SK-N-SH treated with all-trans-retinoic acid at 6 μM for 48 hours (cell line): Measurements from ENCODE around the gene SIM1.
"Not testable (repeated sequence)": the region's sequence is repeated elsewhere in the genome, so short reads cannot be mapped to it uniquely, and the experiment has no call there.

Experiments
- ATAC-seq: fragments of 200-7000 bp; cut with Tn5 transposase; 3 replicates; pipeline ENCODE4 v1.9.1; 2020; ENCODE audit warnings: mild to moderate bottlenecking, moderate library complexity
- ARNTL ChIP-seq: fragments of 450-650 bp; formaldehyde crosslinking; IDR thresholded peaks from 2 replicates; pipeline ENCODE4 v1.5.0; 2020; ENCODE audit warnings: low read depth, mild to moderate bottlenecking, moderate library complexity, borderline replicate concordance
- BACH2 ChIP-seq: fragments of 250-450 bp; sonication (Bioruptor Pico); IDR thresholded peaks from 2 replicates; pipeline ENCODE4 v1.9.0; 2021; ENCODE audit warnings: mild to moderate bottlenecking, borderline replicate concordance
- ESRRG ChIP-seq: fragments of 250-450 bp; sonication (Bioruptor Pico); IDR thresholded peaks from 2 replicates; pipeline ENCODE4 v1.6.1; 2021; ENCODE audit warnings: mild to moderate bottlenecking
- GLIS3 ChIP-seq: fragments of 250-450 bp; sonication (Bioruptor Pico); IDR thresholded peaks from 2 replicates; pipeline ENCODE4 v1.5.0; 2020; ENCODE audit warnings: mild to moderate bottlenecking, moderate library complexity
- ISL1 ChIP-seq: fragments of 250-450 bp; sonication (Bioruptor Pico); IDR thresholded peaks from 2 replicates; pipeline ENCODE4 v2.1.2; 2022; ENCODE audit warnings: mild to moderate bottlenecking, moderate library complexity
- OSR1 ChIP-seq: fragments of 250-450 bp; sonication (Bioruptor Pico); IDR thresholded peaks from 2 replicates; pipeline ENCODE4 v1.8.0; 2022; ENCODE audit warnings: moderate library complexity, mild to moderate bottlenecking, inconsistent platforms
- PATZ1 ChIP-seq: fragments of 250-450 bp; sonication (Bioruptor Pico); IDR thresholded peaks from 2 replicates; pipeline ENCODE4 v1.8.0; 2020; ENCODE audit warnings: mild to moderate bottlenecking, moderate library complexity, borderline replicate concordance
- RARB ChIP-seq: fragments of 250-450 bp; sonication (Bioruptor Pico); IDR thresholded peaks from 2 replicates; pipeline ENCODE4 v1.8.0; 2021; ENCODE audit warnings: mild to moderate bottlenecking, moderate library complexity
- TCF4 ChIP-seq: fragments of 250-450 bp; sonication (Bioruptor Pico); IDR thresholded peaks from 2 replicates; pipeline ENCODE4 v1.8.0; 2021; ENCODE audit warnings: mild to moderate bottlenecking, moderate library complexity, borderline replicate concordance
- TOX ChIP-seq: fragments of 250-450 bp; sonication (Bioruptor Pico); IDR thresholded peaks from 2 replicates; pipeline ENCODE4 v1.8.0; 2021; ENCODE audit warnings: mild to moderate bottlenecking, moderate library complexity, borderline replicate concordance
- ZC3H10 ChIP-seq: fragments of 250-450 bp; sonication (Bioruptor Pico); IDR thresholded peaks from 2 replicates; pipeline ENCODE4 v1.5.1; 2021; ENCODE audit warnings: mild to moderate bottlenecking, moderate library complexity
- ZFP3 ChIP-seq: fragments of 250-450 bp; sonication (Bioruptor Pico); IDR thresholded peaks from 2 replicates; pipeline ENCODE4 v1.5.0; 2020; ENCODE audit warnings: mild to moderate bottlenecking, moderate library complexity
- ZFP30 ChIP-seq: fragments of 450-650 bp; formaldehyde crosslinking; IDR thresholded peaks from 2 replicates; pipeline ENCODE4 v1.5.0; 2022; ENCODE audit warnings: mild to moderate bottlenecking, moderate library complexity
- ZNF565 ChIP-seq: fragments of 450-650 bp; formaldehyde crosslinking; conservative IDR thresholded peaks from 2 replicates; pipeline ENCODE4 v1.5.0; 2020; ENCODE audit warnings: low read depth, mild to moderate bottlenecking, moderate library complexity
- ZNF8 ChIP-seq: fragments of 450-650 bp; formaldehyde crosslinking; IDR thresholded peaks from 2 replicates; pipeline ENCODE4 v1.5.0; 2020; ENCODE audit warnings: mild to moderate bottlenecking, moderate library complexity
- TF ChIP-seq, protein P1 (sequence below): fragments of 250-450 bp; sonication (Bioruptor Pico); IDR thresholded peaks from 2 replicates; pipeline ENCODE4 v1.5.0; 2020; ENCODE audit warnings: mild to moderate bottlenecking, moderate library complexity
- TF ChIP-seq, protein P2 (sequence below): fragments of 250-450 bp; sonication (Bioruptor Pico); IDR thresholded peaks from 2 replicates; pipeline ENCODE4 v1.8.0; 2021; ENCODE audit warnings: low read depth, mild to moderate bottlenecking, moderate library complexity, borderline replicate concordance
- TF ChIP-seq, protein P3 (sequence below): fragments of 250-450 bp; sonication (Bioruptor Pico); IDR thresholded peaks from 2 replicates; pipeline ENCODE4 v1.5.1; 2021; ENCODE audit warnings: mild to moderate bottlenecking, moderate library complexity
- TF ChIP-seq, protein P4 (sequence below): fragments of 250-450 bp; sonication (Bioruptor Pico); IDR thresholded peaks from 2 replicates; pipeline ENCODE4 v1.5.1; 2020; ENCODE audit warnings: low read depth, mild to moderate bottlenecking, moderate library complexity

The SIM1 gene

DNA sequence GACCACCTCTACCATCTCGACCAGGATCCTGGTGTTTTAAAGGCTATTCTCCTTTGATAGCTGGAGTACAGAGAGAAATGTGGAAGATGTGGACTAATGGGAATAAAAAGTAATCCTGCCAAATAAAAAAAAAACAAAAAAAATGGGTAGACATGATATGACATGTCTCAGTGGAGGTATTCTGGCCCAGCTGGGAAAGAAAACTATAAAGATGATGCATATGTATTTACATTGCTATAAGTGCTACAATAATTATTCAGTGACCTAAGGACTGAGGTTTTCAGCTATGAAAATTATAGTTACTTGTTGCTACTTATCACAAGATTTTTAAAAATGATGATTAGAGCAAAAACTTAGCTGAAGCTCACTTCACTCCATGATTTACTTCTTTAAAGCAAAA lies 101.1 kb downstream of the SIM1 start:
- ATAC-seq = no peak
- TF ChIP-seq, protein P1, sequence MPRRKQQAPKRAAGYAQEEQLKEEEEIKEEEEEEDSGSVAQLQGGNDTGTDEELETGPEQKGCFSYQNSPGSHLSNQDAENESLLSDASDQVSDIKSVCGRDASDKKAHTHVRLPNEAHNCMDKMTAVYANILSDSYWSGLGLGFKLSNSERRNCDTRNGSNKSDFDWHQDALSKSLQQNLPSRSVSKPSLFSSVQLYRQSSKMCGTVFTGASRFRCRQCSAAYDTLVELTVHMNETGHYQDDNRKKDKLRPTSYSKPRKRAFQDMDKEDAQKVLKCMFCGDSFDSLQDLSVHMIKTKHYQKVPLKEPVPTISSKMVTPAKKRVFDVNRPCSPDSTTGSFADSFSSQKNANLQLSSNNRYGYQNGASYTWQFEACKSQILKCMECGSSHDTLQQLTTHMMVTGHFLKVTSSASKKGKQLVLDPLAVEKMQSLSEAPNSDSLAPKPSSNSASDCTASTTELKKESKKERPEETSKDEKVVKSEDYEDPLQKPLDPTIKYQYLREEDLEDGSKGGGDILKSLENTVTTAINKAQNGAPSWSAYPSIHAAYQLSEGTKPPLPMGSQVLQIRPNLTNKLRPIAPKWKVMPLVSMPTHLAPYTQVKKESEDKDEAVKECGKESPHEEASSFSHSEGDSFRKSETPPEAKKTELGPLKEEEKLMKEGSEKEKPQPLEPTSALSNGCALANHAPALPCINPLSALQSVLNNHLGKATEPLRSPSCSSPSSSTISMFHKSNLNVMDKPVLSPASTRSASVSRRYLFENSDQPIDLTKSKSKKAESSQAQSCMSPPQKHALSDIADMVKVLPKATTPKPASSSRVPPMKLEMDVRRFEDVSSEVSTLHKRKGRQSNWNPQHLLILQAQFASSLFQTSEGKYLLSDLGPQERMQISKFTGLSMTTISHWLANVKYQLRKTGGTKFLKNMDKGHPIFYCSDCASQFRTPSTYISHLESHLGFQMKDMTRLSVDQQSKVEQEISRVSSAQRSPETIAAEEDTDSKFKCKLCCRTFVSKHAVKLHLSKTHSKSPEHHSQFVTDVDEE (CRISPR knock-in tag) = no peak
- TF ChIP-seq TCF4 = no peak
- no peak for TF ChIP-seq ZNF565 (CRISPR knock-in tag)
- TF ChIP-seq ARNTL = no peak
- no peak for TF ChIP-seq ZNF8 (CRISPR knock-in tag)
- TF ChIP-seq PATZ1 (CRISPR knock-in tag) = no peak
- no peak for TF ChIP-seq ZC3H10 (CRISPR knock-in tag)
- TF ChIP-seq TOX (CRISPR knock-in tag) = no peak
- TF ChIP-seq, all 23 proteins: peak for 0

DNA sequence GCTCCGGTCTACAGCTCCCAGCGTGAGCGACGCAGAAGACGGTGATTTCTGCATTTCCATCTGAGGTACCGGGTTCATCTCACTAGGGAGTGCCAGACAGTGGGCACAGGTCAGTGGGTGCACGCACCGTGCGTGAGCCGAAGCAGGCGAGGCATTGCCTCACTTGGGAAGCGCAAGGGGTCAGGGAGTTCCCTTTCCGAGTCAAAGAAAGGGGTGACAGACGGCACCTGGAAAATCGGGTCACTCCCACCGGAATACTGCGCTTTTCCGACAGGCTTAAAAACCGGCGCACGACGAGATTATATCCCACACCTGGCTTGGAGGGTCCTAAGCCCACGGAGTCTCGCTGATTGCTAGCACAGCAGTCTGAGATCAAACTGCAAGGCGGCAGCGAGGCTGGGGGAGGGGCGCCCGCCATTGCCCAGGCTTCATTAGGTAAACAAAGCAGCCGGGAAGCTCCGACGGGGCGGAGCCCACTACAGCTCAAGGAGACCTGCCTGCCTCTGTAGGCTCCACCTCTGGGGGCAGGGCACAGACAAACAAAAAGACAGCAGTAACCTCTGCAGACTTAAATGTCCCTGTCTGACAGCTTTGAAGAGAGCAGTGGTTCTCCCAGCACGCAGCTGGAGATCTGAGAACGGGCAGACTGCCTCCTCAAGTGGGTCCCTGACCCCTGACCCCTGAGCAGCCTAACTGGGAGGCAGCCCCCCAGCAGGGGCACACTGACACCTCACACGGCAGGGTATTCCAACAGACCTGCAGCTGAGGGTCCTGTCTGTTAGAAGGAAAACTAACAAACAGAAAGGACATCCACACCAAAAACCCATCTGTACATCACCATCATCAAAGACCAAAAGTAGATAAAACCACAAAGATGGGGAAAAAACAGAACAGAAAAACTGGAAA lies 109.7 kb downstream of the SIM1 start:
- ATAC-seq = not testable (repeated sequence)

DNA sequence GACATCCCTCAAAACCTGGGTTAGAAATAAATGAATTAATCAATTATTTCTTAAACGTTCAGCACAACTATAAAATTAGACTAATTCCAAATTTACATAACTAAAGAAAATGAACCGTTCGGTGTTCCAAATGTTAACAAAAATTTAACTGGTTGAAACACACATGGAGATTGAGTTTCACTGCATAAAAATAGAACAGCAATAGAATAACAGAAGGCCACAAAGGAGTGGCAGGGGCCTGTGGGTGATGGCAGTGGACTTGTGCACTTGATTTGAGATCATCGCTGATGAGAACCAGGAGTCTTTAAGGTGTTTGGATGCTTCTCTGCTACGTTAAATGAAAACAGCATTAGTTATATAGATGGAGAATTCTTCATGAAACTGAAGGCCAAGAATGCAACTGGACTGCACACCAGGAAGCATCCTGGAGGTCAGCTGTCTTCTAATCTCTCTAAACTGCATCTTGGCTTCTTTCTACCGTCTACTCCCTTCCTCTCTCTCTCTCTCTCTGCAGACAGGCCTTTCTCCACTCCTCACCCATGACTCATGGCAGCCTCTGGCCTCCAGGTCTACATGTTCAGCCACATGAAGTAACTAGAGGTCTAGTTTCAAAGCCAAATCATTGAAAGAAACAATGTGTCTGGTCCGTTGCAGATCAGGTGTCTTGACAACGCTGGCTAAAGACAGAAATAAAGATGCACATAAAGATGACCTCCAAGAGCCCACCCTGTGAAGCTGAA lies 111.3 kb downstream of the SIM1 start:
- TF ChIP-seq GLIS3 (no peak), BACH2 (no peak), PATZ1 (CRISPR knock-in tag) (no peak), TCF4 (no peak), ISL1 (CRISPR knock-in tag) (no peak), RARB (CRISPR knock-in tag) (no peak), ESRRG (no peak), ZNF565 (CRISPR knock-in tag) (no peak), ZFP3 (no peak), ARNTL (no peak), ZC3H10 (CRISPR knock-in tag) (no peak), OSR1 (CRISPR knock-in tag) (no peak), TOX (CRISPR knock-in tag) (no peak), ZFP30 (CRISPR knock-in tag) (no peak)
- TF ChIP-seq, protein P2, sequence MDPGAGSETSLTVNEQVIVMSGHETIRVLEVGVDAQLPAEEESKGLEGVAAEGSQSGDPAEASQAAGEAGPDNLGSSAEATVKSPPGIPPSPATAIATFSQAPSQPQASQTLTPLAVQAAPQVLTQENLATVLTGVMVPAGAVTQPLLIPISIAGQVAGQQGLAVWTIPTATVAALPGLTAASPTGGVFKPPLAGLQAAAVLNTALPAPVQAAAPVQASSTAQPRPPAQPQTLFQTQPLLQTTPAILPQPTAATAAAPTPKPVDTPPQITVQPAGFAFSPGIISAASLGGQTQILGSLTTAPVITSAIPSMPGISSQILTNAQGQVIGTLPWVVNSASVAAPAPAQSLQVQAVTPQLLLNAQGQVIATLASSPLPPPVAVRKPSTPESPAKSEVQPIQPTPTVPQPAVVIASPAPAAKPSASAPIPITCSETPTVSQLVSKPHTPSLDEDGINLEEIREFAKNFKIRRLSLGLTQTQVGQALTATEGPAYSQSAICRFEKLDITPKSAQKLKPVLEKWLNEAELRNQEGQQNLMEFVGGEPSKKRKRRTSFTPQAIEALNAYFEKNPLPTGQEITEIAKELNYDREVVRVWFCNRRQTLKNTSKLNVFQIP (CRISPR knock-in tag) = no peak
- TF ChIP-seq, protein P3, sequence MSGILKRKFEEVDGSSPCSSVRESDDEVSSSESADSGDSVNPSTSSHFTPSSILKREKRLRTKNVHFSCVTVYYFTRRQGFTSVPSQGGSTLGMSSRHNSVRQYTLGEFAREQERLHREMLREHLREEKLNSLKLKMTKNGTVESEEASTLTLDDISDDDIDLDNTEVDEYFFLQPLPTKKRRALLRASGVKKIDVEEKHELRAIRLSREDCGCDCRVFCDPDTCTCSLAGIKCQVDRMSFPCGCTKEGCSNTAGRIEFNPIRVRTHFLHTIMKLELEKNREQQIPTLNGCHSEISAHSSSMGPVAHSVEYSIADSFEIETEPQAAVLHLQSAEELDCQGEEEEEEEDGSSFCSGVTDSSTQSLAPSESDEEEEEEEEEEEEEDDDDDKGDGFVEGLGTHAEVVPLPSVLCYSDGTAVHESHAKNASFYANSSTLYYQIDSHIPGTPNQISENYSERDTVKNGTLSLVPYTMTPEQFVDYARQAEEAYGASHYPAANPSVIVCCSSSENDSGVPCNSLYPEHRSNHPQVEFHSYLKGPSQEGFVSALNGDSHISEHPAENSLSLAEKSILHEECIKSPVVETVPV (CRISPR knock-in tag) = no peak
- TF ChIP-seq, protein P4, sequence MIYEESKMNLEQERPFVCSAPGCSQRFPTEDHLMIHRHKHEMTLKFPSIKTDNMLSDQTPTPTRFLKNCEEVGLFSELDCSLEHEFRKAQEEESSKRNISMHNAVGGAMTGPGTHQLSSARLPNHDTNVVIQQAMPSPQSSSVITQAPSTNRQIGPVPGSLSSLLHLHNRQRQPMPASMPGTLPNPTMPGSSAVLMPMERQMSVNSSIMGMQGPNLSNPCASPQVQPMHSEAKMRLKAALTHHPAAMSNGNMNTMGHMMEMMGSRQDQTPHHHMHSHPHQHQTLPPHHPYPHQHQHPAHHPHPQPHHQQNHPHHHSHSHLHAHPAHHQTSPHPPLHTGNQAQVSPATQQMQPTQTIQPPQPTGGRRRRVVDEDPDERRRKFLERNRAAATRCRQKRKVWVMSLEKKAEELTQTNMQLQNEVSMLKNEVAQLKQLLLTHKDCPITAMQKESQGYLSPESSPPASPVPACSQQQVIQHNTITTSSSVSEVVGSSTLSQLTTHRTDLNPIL = no peak
- TF ChIP-seq, protein P1 (CRISPR knock-in tag) = no peak
- peak; percentile 36; the same call in 1 of the 3 replicates for ATAC-seq
